WI38 (cell line): ENCODE results near the gene AP1B1.

ENCODE experiments used
- H3K4me3 ChIP-seq: 2 replicates; pipeline ENCODE4 v1.5.1; 2011; ENCODE audit warnings: low read depth, mild to moderate bottlenecking, control low read depth, low read length
- TF ChIP-seq, protein P1 (sequence below): IDR thresholded peaks from 2 replicates; pipeline ENCODE4 v1.5.1; 2012; ENCODE audit warnings: low read depth, mild to moderate bottlenecking, control low read depth, low read length

The AP1B1 gene

GRCh38 chr22:29315286-29316140, 72.9 kb downstream of the AP1B1 start, which contains the start of gene RASL10A:
TSS of gene RASL10A (minus strand) at chr22:29315697. CDS start at chr22:29315246, 451 bp downstream.
- H3K4me3 ChIP-seq = 0 out of 2 replicates have a peak within 1 kb of the TSS, but pooled peaks have one; percentile 22
- TF ChIP-seq, protein P1, sequence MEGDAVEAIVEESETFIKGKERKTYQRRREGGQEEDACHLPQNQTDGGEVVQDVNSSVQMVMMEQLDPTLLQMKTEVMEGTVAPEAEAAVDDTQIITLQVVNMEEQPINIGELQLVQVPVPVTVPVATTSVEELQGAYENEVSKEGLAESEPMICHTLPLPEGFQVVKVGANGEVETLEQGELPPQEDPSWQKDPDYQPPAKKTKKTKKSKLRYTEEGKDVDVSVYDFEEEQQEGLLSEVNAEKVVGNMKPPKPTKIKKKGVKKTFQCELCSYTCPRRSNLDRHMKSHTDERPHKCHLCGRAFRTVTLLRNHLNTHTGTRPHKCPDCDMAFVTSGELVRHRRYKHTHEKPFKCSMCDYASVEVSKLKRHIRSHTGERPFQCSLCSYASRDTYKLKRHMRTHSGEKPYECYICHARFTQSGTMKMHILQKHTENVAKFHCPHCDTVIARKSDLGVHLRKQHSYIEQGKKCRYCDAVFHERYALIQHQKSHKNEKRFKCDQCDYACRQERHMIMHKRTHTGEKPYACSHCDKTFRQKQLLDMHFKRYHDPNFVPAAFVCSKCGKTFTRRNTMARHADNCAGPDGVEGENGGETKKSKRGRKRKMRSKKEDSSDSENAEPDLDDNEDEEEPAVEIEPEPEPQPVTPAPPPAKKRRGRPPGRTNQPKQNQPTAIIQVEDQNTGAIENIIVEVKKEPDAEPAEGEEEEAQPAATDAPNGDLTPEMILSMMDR = no peak

DNA sequence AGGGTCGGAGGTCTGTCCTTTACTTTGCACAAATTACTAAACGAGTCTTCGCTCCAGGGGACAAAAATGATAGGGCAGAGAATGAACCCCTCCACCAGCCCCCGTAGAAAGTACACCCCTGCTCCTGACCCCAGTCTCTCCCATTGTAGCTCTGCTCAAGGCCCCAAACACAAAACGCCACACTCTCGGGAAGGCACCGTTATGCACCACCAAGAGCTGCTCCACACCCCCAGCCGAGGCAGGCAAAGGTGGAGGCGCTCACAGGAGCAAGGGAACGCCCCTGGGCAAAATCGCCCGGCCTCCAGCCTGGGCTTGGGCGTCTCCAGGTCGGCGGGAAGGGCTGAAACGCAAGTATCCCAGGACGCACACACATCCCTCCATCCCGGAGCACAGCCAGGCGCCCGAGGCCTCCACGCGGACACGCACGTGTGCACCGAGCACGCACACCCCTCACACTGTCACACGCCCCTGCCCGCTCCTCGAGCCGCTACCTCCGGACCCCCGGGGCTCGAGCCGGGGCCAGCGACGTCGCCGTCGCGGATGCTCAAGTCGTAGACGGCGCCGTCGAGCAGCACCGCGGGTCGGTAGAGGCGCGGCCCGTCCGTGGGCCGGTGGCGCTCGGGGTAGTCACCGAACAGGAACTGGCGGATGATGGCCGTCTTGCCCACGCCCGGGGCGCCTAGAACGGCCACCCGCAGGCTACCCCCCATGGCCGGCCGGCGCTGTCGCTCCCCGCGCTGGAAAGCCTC, 73.7 kb downstream of the AP1B1 start:
- H3K4me3 ChIP-seq = no peak overlapping the region

DNA sequence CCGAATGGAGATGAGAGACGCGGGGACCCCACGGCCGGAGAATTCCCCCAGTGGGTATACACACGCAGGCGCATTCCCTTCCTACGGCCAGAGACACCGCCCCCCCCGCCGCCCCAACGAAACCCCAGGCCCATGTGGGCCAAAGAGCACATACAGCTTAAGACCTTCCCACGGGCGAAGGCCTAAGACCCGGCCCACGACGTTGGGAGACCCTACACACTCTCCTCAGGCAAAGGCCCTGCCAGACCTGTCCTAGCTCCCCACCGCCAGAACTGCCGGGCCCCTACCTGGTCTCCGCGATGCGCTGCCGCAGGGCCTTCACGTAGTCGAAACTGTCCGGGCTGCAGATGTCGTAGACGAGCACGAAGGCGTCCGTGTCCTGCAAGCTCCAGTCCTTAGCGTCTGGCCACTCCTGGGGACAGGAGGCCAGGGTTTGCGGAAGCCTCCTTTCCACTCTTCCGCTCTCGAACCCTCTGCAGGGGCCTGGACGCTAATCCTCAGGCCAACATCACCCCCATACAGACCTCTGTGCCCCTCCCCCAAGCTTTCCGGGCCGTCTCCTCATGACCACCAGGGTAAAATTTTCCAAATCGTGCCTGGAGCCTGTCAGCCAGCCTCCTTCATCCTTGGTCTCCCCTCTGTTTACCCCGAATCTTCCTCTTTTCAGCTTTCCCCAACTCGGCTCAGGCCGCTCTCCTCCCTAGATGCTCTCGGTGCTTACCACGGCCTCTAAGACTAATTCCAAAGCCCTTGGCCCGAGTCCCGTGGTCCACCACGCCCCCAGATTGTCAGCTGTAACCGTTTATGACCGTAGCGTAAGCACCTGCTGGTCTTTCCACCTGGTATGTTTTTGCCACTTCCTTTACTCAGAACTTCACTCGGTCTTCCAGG, 74.5 kb downstream of the AP1B1 start:
- H3K4me3 ChIP-seq = no peak overlapping the region
- TF ChIP-seq, protein P1 = no peak

More for the DNA sequence above, 73.7 kb downstream of the AP1B1 start:
- TF ChIP-seq, protein P1 = no peak

DNA sequence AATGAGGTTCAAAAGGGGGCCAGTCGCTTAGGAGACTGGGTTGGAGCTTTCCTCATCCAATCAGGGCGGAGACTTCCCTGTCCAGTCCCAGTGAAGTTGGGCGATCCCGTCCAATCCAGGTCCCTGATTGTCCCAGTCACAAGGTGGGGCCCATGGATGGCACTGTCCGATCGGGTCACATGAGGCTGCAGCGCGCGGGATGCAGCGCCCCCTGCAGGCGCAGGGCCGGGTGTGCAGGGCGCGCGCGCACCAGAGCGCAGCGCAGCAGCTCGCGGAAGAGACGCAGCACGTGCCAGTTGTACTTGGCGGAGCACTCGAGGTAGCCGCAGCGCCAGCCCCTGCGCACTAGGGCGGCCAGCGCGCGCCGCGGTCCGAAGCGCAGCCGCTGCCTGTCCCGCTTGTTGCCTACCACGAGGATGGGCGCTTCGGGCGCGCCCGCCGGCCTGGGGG, 75.2 kb downstream of the AP1B1 start:
- H3K4me3 ChIP-seq = no peak overlapping the region
- TF ChIP-seq, protein P1 = peak; percentile 38; the same call in 1 of the 2 replicates

DNA sequence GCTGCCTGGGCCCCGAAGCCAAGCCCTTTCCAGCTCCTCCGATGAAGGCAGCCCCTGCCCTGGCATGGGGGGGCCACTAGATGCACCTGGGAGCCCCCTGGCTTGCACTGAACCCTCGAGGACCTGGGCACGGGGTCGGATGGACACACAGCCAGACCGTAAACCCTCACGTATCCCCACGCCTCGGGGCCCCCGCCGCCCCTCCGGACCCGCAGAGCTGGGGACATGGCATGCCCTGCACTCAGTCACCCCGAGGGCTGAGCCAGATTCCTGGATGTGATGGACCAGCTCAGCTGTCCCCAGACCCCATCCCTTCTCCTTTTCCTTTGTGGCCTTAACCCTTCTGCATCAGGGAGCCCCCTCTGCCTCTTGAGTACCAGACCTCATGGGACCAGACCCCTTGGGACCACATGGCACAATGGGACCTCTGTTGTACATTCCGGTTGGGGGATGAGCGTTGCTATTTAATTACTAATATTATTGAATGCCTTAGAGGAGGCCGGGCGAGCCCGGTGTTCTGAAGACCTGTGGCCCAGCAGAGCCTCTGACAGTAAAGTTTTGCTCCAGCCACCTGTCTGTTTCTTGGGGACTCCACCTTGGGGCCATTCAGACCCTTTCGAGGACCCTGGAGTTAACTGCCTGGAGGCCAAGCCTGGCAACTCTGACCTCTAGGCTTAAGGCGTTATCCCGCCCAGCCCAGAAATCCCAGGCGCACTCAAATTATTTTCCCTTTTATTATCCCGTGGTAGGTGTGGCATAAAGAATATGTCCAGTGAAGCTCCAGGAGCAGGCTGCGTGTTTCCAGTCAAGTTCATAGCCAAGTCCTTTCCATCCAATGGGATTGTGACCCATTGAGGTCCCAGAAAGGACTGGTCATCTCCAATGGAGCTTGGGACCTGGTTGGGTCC, 75.9 kb downstream of the AP1B1 start:
- no peak overlapping the region for H3K4me3 ChIP-seq
- TF ChIP-seq, protein P1 = no peak
